Endothelial cell (in vitro differentiated cells): ENCODE data around the gene TBC1D4. TPM values are rescaled to one million over a fixed set of nuclear protein-coding genes. Genes with fewer than 3 reads are reported as not detected.
"Not testable (repeated sequence)": the region's sequence is repeated elsewhere in the genome, so short reads cannot be mapped to it uniquely, and the experiment has no call there.

Source experiments
- DNase-seq: peaks from one replicate; pipeline ENCODE4 v3.0.0; 2021; ENCODE audit warnings: low spot score
- H3K27ac Mint-ChIP-seq: one replicate; pipeline ENCODE4 v1.8.0; 2021; ENCODE audit warnings: mixed read lengths, inconsistent platforms; ENCODE audit not compliant: unreplicated experiment
- H3K27me3 Mint-ChIP-seq: one replicate; pipeline ENCODE4 v1.8.0; 2021; ENCODE audit warnings: mild to moderate bottlenecking, moderate library complexity, mixed read lengths, inconsistent platforms; ENCODE audit not compliant: unreplicated experiment
- H3K36me3 Mint-ChIP-seq: one replicate; pipeline ENCODE4 v1.8.0; 2021; ENCODE audit warnings: mild to moderate bottlenecking, low read depth, mixed read lengths, inconsistent platforms; ENCODE audit not compliant: unreplicated experiment
- H3K4me1 Mint-ChIP-seq: one replicate; pipeline ENCODE4 v1.8.0; 2021; ENCODE audit warnings: mild to moderate bottlenecking, mixed read lengths, inconsistent platforms; ENCODE audit not compliant: unreplicated experiment
- H3K4me3 Mint-ChIP-seq: one replicate; pipeline ENCODE4 v1.8.0; 2021; ENCODE audit warnings: mild to moderate bottlenecking, mixed read lengths, inconsistent platforms; ENCODE audit not compliant: unreplicated experiment
- H3K9me3 Mint-ChIP-seq: one replicate; pipeline ENCODE4 v1.8.0; 2021; ENCODE audit warnings: mixed read lengths, inconsistent platforms; ENCODE audit not compliant: unreplicated experiment
- CTCF ChIP-seq: fragments of 200-600 bp; sonication (generic); IDR thresholded peaks from one replicate; pipeline ENCODE4 v1.5.0; 2021; ENCODE audit warnings: antibody characterized with exemption; ENCODE audit not compliant: unreplicated experiment
- total RNA-seq: library from RNA; stranded (reverse); fragmentation: NEBNext Ultra II Directional; extraction: Animal tissue kit (Norgen Biotek cat#: 25700); gene quantifications from one replicate; pipeline ENCODE4 v1.2.1, GENCODE V29; 2021; ENCODE audit not compliant: unreplicated experiment

Gene TBC1D4
- total RNA-seq, 1 donor from 2014 or later: 47.2 TPM

DNA sequence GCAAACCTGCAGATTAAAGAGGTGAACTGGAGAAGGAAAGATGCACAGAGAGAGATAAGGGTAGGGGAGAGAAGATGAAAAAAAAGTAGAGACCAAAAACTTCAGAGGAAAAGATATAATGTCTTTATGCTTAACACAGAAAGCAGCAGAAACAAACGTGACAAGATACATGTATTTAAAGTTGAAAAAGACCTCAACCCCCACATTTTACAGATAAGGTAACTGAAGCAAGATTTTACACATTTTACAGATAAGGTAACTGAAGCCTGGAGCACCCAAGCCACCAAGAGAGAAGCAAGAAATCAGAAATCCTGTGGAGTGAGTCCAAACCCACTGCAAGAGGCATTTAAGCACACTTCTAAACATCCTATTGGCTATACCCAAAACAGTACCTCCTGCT is 185.3 kb downstream of the TBC1D4 start:
- no peak for DNase-seq
- no peaks in the 10 kb centered on the region for H3K27me3 Mint-ChIP-seq
- no peak overlapping the region for H3K4me3 Mint-ChIP-seq
- TF ChIP-seq CTCF: no peak
- H3K36me3 Mint-ChIP-seq: peaks cover 4% of the 10 kb centered on the region
- peaks cover 11% of the 10 kb centered on the region for H3K4me1 Mint-ChIP-seq
- H3K27ac Mint-ChIP-seq: no peak overlapping the region
- H3K9me3 Mint-ChIP-seq: no peaks in the 10 kb centered on the region

GRCh38 chr13:75295201-75295600 is 186.8 kb downstream of the TBC1D4 start:
- no peak overlapping the region for H3K27ac Mint-ChIP-seq
- no peaks in the 10 kb centered on the region for H3K27me3 Mint-ChIP-seq
- peaks cover 11% of the 10 kb centered on the region for H3K4me1 Mint-ChIP-seq
- H3K4me3 Mint-ChIP-seq: no peak overlapping the region
- H3K9me3 Mint-ChIP-seq: no peaks in the 10 kb centered on the region
- no peak for TF ChIP-seq CTCF
- DNase-seq: no peak
- peaks cover 4% of the 10 kb centered on the region for H3K36me3 Mint-ChIP-seq

DNA sequence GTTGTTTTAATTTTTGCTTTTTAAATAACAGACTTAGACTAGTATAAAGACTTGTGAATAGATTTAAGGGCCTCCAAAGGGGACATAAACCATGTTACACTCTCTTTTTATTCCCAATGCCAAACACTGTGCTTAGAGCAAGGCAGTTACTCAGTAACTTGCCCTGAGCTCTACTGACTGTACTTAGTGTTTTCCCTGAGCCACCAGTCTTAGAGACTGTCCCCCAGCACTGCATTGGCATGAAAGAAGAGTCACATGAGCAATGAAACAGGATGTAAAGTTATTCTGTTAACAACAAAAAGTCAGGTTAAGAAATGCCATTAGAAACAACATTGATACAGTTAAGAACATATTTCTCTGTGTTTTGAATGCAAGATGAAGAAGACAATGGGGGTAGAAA is 187.9 kb downstream of the TBC1D4 start:
- Mint-ChIP-seq H3K27ac (peak overlapping the region; percentile 30), H3K36me3 (peaks cover 4% of the 10 kb centered on the region), H3K9me3 (no peaks in the 10 kb centered on the region), H3K4me1 (peaks cover 8% of the 10 kb centered on the region), H3K27me3 (no peaks in the 10 kb centered on the region), H3K4me3 (no peak overlapping the region)
- TF ChIP-seq CTCF: no peak
- DNase-seq: no peak

DNA sequence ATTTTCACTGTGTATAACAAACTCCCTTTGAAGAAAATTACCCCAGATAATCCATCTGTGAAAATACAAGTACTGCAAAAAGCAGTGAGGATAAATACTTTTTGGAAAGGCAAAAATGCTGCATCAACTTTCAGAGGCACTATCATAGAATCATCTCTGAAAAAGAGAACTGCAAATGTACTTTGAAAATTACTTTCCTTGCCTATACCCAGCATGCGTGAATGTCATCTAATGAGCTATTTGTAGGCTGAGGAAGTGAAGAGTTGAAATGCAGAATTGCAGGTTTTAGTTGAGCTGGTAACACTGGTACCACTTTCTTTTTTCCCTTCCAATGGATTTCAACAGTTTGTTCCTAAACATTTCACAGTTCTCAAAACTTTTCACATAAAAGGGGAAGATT is 196.7 kb downstream of the TBC1D4 start:
- DNase-seq: no peak
- TF ChIP-seq CTCF: no peak
- Mint-ChIP-seq H3K27me3 (peaks cover 1% of the 10 kb centered on the region), H3K4me3 (no peak overlapping the region), H3K9me3 (peaks cover 5% of the 10 kb centered on the region), H3K4me1 (no peaks in the 10 kb centered on the region), H3K27ac (no peak overlapping the region), H3K36me3 (peaks cover 36% of the 10 kb centered on the region)

GRCh38 chr13:75279834-75280369 is 202.1 kb downstream of the TBC1D4 start:
- no peaks in the 10 kb centered on the region for H3K4me1 Mint-ChIP-seq
- no peak overlapping the region for H3K27ac Mint-ChIP-seq
- DNase-seq: no peak
- H3K27me3 Mint-ChIP-seq: peaks cover 3% of the 10 kb centered on the region
- H3K9me3 Mint-ChIP-seq: peaks cover 9% of the 10 kb centered on the region
- H3K36me3 Mint-ChIP-seq: peaks cover 38% of the 10 kb centered on the region
- no peak overlapping the region for H3K4me3 Mint-ChIP-seq
- TF ChIP-seq CTCF: no peak

- not testable (repeated sequence) for H3K27ac Mint-ChIP-seq, H3K9me3 Mint-ChIP-seq, H3K36me3 Mint-ChIP-seq, DNase-seq, H3K27me3 Mint-ChIP-seq, H3K4me1 Mint-ChIP-seq, H3K4me3 Mint-ChIP-seq
Measured at GRCh38 chr13:75273695-75274094, 208.3 kb downstream of the TBC1D4 start.
